Measurements from ENCODE around the gene FAM168A.

- TF ChIP-seq CTCF (IDR thresholded peaks at IDR 0.05), result no peak
- no peak for TF ChIP-seq USF2 (CRISPR knock-in tag; IDR thresholded peaks at IDR 0.05)
- TF ChIP-seq NR2C2 (CRISPR knock-in tag; IDR thresholded peaks at IDR 0.05), result no peak
- no peak for TF ChIP-seq ETV6 (CRISPR knock-in tag; IDR thresholded peaks at IDR 0.05)
- no peak for TF ChIP-seq AFF4 (CRISPR knock-in tag; IDR thresholded peaks at IDR 0.05; ENCODE audit: borderline replicate concordance)
- TF ChIP-seq E2F1 (CRISPR knock-in tag; IDR thresholded peaks at IDR 0.05), result no peak
- no peak for TF ChIP-seq ATF6 (CRISPR knock-in tag; IDR thresholded peaks at IDR 0.05)
- no peak for TF ChIP-seq ATF1 (CRISPR knock-in tag; IDR thresholded peaks at IDR 0.05)
- no peak for TF ChIP-seq ZBTB43 (CRISPR knock-in tag; IDR thresholded peaks at IDR 0.05)
- no peak for TF ChIP-seq JUN (CRISPR knock-in tag; IDR thresholded peaks at IDR 0.05)
- TF ChIP-seq TEAD4 (CRISPR knock-in tag; IDR thresholded peaks at IDR 0.05), result no peak
- TF ChIP-seq ZNF121 (CRISPR knock-in tag; IDR thresholded peaks at IDR 0.05), result no peak
These were observed 25.8 kb upstream of the FAM168A start for GRCh38 chr11:73623686-73624085.
